SH-SY5Y (cell line): Measurements from ENCODE around the gene LCN15.

Source experiments
- GATA2 ChIP-seq: IDR thresholded peaks from 2 replicates; pipeline ENCODE4 v1.6.1; 2011; ENCODE audit warnings: mild to moderate bottlenecking, low read depth, low read length
- GATA3 ChIP-seq: IDR thresholded peaks from 2 replicates; pipeline ENCODE4 v1.6.1; 2011; ENCODE audit warnings: low read depth, mild to moderate bottlenecking, low read length, moderate library complexity

DNA sequence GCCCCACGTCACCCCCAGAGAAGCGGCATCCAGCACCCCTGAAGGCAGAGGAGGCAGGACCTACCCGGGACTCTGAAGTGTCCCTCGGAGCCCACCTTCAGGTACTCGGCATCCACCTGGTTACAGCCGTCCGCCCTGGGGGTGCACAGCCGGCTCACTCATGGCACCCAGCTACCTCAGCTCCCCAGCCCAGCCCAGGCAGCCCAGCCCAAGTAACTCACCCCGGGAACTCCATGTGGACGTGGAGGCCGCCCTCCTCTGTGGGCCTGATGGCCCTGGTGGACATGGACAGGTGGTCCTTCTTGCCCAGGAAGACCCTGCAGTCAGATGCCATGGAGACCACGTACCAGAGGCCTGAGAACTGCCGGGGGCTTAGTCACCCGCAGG lies 676 bp downstream of the LCN15 start:
- TF ChIP-seq GATA3 = no peak
- no peak for TF ChIP-seq GATA2
